ENCODE measurements around the gene TYW5.
A peak's percentile ranks its signal among the peaks of the same experiment; 100 is the strongest.

Gene TYW5

DNA sequence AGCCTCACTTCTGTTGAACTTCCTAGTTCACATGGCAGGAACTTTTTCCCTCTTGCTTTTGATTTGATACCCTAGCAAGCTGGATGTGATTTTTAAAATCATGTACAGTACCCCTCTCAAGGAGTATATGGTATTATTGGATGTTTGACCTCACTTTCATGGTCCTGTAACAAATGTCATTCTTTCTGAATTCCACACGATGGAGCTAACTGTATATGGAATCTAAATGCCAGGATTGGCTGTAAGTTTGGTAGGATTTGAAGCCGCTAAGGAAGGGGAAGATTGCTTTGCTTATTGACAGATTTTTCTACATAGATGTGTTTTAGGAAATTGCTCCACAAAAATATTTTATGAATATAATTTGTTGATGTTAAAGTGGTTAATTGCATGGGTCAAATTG, 18.4 kb upstream of the TYW5 start:
- DNase-seq, result no peak

DNA sequence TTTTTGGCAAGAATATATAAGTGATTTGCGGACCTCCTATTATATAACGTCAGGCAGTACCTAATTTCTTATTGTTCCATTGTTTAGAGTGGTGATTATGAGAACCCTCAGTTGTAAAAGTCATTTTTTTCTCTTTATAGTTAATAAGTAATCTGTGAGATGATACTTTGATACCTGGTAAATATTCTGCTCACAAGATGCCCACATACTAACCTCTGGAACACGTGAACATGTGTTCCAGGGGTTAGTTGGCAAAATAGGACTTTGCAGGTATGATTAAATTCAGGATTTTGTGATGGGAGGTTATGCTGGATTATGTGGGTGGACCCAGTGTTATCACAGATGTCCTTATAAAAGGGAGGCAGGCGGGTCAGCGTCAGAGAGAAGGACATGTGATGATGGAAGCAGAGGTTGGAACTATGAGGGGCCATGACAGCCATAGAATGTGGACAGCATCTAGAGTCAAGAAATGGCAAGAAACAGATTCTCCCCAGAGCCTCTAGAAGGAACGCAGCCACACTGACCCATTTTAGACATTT, 16.9 kb upstream of the TYW5 start:
- no peak for DNase-seq

DNA sequence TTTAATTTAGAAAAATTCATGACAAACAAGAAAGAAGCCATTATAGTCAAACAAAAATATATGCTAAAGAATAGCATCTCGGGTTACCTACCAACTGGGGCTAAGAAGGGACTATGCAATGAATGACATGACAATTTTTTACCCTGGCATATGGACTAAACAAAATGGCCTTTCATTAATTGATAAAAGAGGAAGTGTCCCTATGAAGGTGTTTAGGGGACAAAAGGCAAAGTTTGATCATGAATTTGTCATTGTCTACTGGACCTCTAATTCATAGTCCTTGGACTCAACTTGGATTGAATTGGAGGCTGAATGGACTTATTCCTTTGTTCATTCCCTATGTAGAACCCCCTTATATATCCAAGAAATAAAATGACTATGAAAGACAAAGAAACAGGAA, 12.8 kb upstream of the TYW5 start:
- no peak for DNase-seq

DNA sequence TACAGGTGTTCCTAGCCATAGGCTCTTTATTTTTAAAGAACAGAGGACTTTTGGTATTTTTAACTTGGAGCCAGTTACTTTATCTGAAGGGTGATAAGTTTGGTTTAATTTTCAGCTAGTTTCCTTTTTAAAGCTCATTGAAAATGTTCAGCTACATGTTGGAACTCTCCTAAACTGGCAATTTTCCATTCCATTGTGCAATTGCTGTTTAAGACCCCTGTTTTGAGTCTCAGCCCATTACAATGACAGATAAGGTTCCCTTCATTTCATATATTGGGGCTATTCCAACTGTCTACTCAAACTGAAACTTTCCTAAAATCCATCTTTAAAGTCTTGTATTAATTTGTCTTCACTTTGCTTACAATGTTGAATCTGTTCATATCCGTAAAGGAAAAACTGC, 11.7 kb upstream of the TYW5 start:
- DNase-seq, result no peak

DNA sequence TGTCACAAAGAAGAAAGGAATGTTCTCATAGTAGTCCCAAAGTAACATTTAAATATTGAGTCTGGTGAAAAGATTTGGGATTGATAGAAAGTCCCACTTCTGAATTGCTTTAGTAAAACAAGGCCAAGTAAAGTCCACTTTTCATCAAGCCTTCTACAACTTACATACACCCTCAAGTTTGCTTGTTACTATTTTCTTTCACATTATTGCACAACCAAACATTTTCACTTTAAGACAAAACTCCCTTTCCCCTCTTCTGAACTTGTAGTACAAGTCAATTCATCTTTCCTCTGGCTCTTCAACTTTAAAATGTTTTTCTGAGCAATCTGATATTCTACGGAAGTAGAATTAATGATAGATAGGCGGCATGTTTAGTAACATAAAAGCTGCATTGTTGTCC, 11.1 kb upstream of the TYW5 start:
- no peak for DNase-seq

DNA sequence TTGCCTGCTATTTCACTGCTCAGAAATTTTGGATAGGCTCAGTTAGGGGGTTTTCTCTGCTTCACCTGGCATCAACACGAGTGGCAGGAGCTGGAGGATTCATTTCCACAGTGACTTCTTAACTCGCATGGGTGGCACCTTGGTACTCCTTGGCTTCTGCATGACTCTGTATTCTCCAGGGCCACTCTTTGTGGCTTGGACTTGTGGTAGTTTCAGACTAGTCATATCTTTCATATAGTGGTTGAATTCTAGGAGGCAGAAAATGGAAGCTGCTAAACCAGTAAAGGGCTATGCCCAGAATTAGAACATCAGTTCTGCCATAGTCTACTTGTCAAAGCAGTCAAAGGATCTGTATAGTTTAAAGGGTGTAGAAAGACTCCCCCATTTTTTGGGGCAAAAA, 6.9 kb upstream of the TYW5 start:
- DNase-seq, result peak in 1 of 5 experiments; percentile 45

DNA sequence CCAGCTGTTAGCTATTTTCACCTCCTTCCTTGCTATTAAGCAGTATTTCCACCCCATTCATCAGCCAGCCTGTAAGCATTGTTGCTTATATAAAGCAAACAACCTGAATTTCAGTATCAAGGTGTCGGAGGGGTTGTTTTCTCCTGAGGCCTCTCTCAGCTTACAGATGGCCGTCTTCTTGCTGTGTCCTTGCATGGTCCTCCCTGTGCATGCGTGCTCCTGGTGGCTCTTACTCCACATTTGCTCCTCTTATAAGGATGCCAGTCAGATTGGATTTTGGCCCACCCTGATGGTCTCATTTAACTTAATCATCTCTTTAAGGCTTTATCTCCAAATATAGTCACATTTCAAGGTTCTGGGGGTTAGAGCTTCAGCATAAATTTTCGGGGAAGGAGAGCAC, 2.7 kb upstream of the TYW5 start:
- no peak for DNase-seq

DNA sequence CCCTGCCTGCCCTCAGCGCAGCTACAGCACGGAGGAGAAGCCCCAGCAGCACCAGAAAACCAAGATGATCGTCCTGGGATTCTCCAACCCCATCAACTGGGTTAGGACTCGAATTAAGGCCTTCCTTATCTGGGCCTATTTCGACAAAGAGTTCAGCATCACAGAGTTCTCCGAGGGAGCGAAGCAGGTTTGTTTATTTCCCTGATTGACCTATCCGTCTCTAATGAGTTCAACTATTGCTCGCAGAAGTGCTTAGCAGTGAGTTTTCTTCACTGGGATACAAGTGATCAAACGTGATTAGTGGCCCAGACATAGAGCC, 730 bp upstream of the TYW5 start:
- no peak for DNase-seq

DNA sequence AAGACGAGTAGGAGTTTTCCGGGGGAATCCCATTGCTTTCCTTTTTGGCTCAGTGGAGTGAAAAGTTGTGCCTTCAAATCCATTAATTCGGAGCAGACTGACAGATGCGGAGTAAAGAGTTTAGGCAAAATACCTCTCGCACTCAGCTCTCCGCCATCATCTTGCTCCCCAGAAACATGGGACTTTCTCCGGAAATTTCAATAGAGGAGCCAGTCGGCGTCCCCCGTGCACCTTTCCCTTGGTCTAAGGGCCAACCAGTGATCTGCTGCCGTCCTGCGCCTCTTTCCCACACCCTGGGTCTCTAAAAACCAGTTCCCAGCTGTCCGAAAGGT, 318 bp downstream of the TYW5 start:
- no peak for DNase-seq

DNA sequence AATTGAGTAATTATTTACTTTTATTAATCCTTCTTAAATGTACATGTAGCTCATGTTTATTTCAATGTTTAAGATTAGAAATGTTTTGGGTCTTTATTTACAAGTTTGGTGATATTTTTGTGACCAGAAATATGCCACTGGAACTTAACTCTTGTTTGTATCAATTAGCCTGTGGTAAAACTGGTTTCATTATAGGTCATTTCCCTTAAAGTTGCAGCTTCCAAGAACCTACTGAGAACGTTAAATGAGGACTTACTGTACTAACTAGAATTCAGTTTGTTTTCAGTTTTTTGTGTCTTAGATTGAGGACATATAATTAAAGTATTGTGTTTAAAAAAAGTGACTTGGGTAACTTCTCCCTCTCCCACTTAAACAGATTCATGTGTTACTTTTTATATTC, 4.3 kb downstream of the TYW5 start:
- peak in 1 of 5 experiments; percentile 69 for DNase-seq

DNA sequence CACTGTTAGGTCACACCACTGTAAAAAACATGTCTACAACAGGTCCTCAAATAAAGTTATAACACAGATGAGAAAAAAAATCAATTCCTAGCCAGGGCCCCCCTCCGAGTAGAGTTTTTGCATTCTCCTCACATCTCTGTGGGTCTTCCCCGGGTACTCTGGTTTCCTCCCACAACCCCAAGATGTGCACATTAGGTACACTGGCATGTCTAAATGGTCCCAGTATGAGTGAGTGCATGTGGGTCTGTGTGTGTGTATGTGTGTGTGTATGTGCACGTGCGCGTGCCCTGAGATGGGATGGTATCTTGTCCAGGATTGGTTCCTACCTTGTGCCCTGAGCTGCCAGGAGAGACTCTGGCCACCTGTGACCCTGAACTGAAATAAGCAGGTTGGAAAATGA, 4.9 kb downstream of the TYW5 start:
- peak in 1 of 5 experiments; percentile 72 for DNase-seq

DNA sequence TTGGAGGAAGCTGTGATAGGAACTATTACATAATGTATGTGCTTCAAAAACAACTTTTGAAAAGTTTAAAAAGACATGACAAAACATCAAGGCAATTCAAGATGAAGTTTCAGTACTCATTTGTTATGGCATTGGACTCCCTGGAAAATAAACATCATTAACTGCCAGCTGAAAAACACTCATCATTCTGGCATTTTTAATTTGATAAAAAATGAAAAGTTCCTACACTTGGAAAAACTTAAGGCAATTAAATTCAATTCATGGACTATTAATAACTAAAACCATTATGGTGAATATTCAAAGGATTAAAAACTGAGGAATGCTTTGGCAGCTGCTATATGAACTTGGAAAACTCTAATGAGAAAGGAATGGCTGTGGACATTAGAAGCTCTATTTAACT, 8.5 kb downstream of the TYW5 start:
- DNase-seq, result no peak

DNA sequence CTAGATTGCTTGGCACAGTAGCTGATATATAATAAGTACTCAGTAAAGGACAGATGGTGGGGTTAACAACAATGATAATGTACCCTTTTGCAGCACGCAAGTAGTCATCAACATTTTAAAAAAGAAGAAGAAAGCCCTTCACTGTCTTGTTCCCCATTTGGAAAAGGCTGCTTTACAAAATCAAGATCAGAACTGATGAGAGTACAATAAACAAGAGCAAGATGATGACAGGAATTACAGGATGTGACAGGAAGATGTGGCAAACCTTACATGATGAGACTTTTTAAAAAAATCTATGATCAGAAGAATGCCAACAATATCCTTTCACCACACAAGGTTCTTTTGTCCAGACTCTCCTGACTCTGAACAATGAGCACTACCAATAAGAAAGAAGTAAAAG, 9.1 kb downstream of the TYW5 start:
- no peak for DNase-seq

DNA sequence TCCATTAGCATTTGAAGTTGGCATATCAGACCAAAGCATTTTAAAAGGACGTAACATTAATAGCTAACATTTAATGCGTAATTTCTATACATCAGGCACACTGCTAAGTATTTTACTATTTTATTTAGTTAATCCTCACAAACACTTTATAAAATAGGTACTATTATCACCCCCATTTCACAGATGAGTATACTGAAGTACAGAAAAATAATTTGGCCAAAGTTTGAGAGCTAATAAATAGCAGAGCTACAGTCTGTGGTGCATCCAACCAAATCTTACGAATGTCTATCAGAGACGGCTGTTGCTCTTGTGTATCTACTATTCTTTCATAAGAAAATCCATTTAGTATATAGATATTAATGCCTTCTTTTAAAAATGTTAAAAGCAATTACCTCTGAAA, 11.9 kb downstream of the TYW5 start:
- DNase-seq, result no peak

DNA sequence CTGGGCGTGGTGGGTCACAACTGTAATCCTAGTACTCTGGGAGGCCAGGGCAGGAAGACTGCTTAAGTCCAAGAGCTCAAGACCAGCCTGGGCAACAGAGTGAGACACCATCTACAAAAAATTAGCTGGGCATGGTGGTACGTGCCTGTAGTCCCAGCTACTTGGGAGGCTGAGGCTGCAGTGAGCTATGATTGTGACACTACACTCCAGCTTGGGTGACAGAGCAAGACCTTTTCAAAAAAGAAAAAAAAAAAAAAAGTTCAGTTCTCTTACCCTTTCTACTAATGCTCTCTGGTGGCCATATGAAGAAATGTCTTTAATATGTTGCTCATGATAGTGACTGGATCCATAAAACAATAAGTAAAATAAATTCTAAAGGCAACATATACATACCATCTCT, 14.9 kb downstream of the TYW5 start:
- DNase-seq, result peak in 1 of 5 experiments; percentile 58

DNA sequence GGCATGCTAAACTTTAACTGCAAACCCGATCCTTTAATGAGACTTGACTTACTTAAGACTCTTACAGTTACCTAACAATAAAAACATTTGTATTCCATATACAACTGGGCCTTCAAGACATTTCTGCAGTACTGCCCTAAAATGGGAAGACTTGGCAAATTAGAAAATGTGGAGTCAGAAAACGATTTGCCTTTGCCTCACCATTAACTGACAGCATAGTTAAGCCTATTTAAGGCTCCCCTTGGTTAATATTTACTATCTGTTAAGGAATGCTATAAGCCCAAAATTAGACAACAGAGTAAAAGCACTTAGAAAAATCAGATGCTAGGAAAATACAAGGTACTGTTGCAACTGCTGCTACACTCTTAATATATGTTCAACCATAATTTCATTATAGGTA, 18.7 kb downstream of the TYW5 start:
- no peak for DNase-seq

DNA sequence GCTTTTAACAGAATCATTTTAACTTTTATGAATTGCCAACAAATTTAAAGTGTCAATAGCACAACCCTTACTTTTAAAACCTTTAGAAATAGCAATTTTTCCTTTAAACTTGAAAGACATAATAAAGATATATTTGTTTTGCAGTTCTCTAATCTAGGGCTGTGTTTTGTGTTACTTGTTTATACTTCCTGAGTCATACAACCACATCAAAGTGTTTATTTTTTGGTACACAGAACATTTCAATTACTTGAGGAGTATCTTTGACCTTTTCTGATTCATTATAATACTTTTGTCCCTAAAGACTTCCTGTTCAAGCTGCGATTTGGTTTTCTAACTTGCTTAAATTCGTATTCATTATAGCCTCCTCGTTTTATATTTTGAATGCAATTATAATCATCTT, 21.8 kb downstream of the TYW5 start:
- DNase-seq, result peak in 1 of 5 experiments; percentile 58

DNA sequence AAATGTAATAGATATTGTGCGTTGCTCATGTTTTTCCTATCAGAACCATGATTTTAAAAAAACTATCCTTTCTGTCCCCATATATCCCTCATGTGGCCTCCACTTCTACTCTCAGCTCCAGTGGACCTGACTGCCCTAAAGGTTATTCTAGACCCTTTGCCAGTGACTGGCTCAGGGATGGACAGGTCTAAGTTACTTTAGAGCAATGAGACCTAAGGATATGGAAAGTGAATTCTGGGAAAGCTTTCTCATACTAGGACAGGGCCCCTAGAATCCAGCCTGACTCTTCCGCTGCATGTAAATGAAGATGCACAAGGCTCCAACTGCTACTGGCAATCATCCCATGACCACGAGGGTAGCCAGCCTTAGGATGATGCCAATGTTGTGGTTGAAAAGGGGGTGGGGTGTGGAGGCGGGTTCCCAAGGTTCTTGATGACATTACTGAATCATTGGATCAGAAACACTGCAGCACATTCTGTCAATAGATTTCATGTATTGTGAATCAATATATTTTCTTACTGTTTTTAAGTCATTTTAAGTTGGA, 22.9 kb downstream of the TYW5 start:
- no peak for DNase-seq

DNA sequence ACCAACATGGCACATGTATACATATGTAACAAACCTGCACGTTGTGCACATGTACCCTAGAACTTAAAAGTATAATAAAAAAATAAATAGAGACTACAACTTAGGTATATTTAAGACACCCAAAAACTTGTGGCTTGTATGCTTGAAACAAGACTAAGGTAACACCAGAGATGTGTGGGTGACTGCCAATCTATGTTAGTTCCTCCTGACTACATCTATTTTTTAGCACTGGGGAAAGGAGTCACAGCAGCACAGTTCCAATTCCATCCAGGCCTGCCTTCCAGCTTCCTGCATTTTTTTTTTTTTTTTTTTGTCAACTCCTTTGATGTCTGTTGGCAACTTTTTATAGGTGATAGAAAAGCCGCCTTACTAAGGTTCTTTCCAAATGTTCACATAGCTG, 26.0 kb downstream of the TYW5 start:
- DNase-seq, result no peak

DNA sequence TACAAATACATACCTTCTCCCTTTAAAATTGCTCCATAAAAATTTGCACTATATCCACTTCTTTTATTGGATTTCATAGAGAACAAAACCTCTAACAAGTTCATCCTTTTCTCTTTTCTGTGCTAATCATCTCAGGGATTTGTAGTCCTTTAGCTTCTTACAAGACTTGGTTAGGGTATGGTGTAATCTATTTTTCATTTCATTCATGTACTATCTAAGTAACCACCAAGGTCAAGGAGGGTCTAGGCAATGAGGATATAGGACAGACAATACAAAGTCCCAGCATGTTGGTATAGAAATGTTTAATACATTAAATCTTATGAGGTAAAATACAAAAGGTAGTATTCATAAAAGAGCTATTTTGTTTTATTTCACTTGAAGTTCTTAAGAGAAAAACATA, 26.7 kb downstream of the TYW5 start:
- no peak for DNase-seq

DNA sequence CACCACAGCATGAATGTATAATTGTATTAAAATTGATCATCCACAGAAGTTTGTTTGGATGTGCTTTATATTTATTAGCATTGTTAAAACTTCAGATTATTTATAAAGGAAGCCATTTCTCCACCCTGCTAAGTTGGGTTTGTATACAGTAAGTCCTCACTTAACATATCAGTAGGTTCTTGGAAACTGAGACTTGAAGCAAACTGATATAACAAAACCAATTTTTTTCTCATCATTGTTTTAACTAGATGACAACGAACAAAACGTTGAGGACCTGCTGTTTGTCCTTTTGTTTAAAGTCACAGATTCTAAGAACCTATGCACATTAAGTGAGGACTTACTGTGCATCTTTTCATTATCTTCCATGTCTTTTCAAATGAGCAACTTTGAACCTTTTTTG, 27.1 kb downstream of the TYW5 start:
- DNase-seq, result no peak

DNA sequence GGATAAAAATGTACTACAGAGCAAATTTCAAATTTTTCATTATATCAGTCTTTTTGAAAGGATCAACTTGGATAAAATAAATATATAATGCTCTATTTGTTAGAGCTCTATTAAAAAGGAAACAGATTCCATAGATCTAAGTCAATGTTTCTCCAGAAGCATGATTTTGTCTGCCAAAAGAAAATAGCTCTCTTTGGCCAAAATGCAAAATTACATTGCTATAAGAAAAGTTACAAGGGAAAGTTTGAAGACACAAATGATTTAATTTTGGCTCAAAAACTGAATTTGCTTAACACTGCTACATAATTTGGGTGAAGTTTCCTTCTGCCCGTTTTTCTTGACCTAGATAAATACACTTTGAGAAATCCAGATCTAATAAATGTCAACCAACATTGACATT, 28.5 kb downstream of the TYW5 start:
- no peak for DNase-seq

DNA sequence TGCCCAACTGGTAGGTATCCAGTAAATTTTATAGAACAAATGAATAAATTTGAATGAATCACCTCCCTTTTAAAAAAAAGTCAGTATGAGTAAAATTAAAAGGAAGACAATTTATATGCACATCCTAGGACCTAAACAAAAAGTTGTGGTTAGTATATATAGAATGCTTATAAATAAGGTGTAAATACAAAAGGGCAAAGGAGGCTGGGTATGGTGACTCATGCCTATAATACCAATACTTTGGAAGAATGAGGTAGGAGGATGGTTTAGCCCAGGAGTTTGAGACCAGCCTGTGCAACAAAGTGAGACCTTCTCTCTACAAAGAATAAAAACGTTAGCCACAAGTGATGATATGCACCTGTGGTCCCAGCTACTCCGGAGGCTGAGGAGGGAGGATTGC, 31.4 kb downstream of the TYW5 start:
- no peak for DNase-seq

DNA sequence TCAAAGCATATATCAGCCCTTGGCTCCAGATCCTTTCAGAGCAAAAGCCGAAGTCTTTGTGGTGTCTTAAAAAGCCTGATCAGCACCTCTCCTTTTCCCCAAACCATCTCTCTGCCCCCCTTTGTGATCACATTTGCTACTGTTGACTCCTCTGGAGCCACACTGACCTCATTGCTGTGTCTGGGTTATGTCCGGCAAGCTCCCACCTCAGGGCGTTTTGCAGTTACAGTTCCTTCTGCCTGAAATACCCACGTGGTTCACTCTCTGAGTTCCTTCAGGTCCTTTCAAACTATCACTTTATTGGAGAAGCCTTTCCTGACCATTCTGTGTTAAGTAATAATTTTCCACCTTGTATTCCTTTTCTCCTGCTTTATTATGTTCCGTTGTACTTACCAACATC, 32.4 kb downstream of the TYW5 start:
- no peak for DNase-seq

DNA sequence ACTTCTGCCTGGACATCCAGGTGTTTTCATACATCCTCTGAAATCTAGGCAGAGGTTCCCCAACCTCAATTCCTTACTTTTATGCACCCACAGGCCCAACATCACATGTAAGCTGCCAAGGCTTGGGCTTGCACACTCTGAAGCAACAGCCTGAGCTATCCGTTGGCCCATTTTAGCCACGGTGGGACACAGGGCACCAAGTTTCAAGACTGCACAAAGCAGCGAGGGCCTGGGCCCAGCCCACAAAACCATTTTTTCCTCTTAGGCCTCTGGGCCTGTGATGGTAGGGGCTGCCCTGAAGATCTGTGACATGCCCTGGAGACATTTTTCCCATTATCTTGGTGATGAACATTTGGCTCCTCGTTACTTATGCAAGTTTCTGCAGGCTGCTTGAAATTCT, 38.3 kb downstream of the TYW5 start:
- no peak for DNase-seq

DNA sequence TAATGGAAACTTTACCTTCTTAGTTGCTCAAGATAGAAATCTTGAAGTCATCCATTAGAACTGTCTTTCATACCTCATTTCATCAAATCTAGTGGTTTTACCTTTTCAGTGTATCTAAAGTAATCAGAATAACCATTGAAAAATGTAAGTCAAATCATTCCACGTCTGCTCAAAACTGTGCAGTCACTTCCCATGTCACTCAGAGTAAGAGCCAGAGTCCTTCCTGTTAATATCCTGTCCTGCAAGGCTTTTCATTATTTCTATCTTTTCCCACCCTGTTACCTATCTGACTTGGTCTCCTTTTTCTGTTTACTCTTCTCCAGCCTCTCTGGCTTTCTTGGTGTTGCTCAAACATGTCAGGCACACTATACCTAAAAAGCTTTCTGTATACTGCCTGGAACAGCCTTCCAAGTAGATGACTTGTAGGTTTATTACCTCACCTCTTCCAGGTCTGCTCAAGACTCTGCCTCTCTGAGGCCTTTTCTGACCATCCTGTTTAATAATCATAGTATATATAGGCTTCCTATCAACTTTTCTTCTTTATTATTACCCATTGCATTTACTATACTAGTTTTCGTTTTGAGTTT, 40.8 kb downstream of the TYW5 start:
- peak in 1 of 5 experiments; percentile 19 for DNase-seq

Data from T-helper 2 cell (primary cell).